H9 (cell line): ENCODE measurements around the gene R3HDM2. TPM values are rescaled to one million over a fixed set of nuclear protein-coding genes. Genes with fewer than 3 reads are reported as not detected.

Experiments
- DNase-seq: peaks from one replicate; pipeline ENCODE4 v3.0.0-alpha.2; 2017
- H2AFZ ChIP-seq: one replicate; pipeline ENCODE4 v1.6.1; 2013; ENCODE audit warnings: mild to moderate bottlenecking, low read length, control low read depth, moderate library complexity
- H2AK5ac ChIP-seq: 2 replicates; pipeline ENCODE4 v1.6.1; 2013; ENCODE audit warnings: low read length, control low read depth, mixed read lengths; ENCODE audit not compliant: insufficient read length
- H2BK120ac ChIP-seq: one replicate; pipeline ENCODE4 v1.6.1; 2013; ENCODE audit warnings: low read depth, mild to moderate bottlenecking, low read length, control low read depth, inconsistent platforms; ENCODE audit not compliant: poor library complexity, severe bottlenecking
- H2BK12ac ChIP-seq: 2 replicates; pipeline ENCODE4 v1.6.1; 2013; ENCODE audit warnings: low read length, control low read depth, mixed read lengths, low read depth; ENCODE audit not compliant: insufficient read length
- H2BK15ac ChIP-seq: 2 replicates; pipeline ENCODE4 v1.6.1; 2013; ENCODE audit warnings: low read depth, low read length, control low read depth
- H2BK20ac ChIP-seq: one replicate; pipeline ENCODE4 v1.6.1; 2013; ENCODE audit warnings: low read depth, mild to moderate bottlenecking, low read length, control low read depth, inconsistent platforms; ENCODE audit not compliant: poor library complexity, severe bottlenecking
- H2BK5ac ChIP-seq: 2 replicates; pipeline ENCODE4 v1.6.1; 2013; ENCODE audit warnings: low read length, control low read depth, mixed read lengths; ENCODE audit not compliant: insufficient read length
- H3K14ac ChIP-seq: 2 replicates; pipeline ENCODE4 v1.6.1; 2013; ENCODE audit warnings: low read length, control low read depth; ENCODE audit not compliant: insufficient read depth
- H3K18ac ChIP-seq: 2 replicates; pipeline ENCODE4 v1.6.1; 2013; ENCODE audit warnings: low read depth, mild to moderate bottlenecking, mixed read lengths, low read length, control low read depth; ENCODE audit not compliant: insufficient read length
- H3K23ac ChIP-seq: 2 replicates; pipeline ENCODE4 v1.6.1; 2013; ENCODE audit warnings: low read length, control low read depth, mixed read lengths, low read depth; ENCODE audit not compliant: insufficient read length
- H3K23me2 ChIP-seq: 2 replicates; pipeline ENCODE4 v1.6.1; 2013; ENCODE audit warnings: low read depth, mild to moderate bottlenecking, mixed read lengths, low read length, control low read depth; ENCODE audit not compliant: insufficient read length, poor library complexity, severe bottlenecking
- H3K27ac ChIP-seq: 2 replicates; pipeline ENCODE4 v1.5.1; 2013; ENCODE audit warnings: low read length, control low read depth, mixed read lengths, low read depth; ENCODE audit not compliant: insufficient read length
- H3K27me3 ChIP-seq: 2 replicates; pipeline ENCODE4 v1.6.1; 2013; ENCODE audit warnings: low read length, control low read depth, inconsistent platforms; ENCODE audit not compliant: insufficient read depth
- H3K4ac ChIP-seq: 2 replicates; pipeline ENCODE4 v1.6.1; 2013; ENCODE audit warnings: low read depth, mild to moderate bottlenecking, control low read depth, inconsistent platforms, low read length, moderate library complexity
- H3K4me1 ChIP-seq: 2 replicates; pipeline ENCODE4 v1.6.1; 2013; ENCODE audit warnings: low read length, control low read depth, inconsistent platforms; ENCODE audit not compliant: insufficient read depth
- H3K4me2 ChIP-seq: 2 replicates; pipeline ENCODE4 v1.6.1; 2013; ENCODE audit warnings: low read length, control low read depth, mixed read lengths; ENCODE audit not compliant: insufficient read length, insufficient read depth
- H3K56ac ChIP-seq: 2 replicates; pipeline ENCODE4 v1.6.1; 2013; ENCODE audit warnings: low read depth, mild to moderate bottlenecking, mixed read lengths, low read length, control low read depth; ENCODE audit not compliant: insufficient read length
- H3K79me1 ChIP-seq: 2 replicates; pipeline ENCODE4 v1.6.1; 2013; ENCODE audit warnings: low read depth, mild to moderate bottlenecking, moderate library complexity, low read length, control low read depth, inconsistent platforms; ENCODE audit not compliant: insufficient read depth, poor library complexity, severe bottlenecking
- H3K79me2 ChIP-seq: 2 replicates; pipeline ENCODE4 v1.6.1; 2013; ENCODE audit warnings: low read length, control low read depth, inconsistent platforms; ENCODE audit not compliant: insufficient read depth
- H3K9ac ChIP-seq: 2 replicates; pipeline ENCODE4 v1.6.1; 2013; ENCODE audit warnings: low read length, control low read depth, mixed read lengths; ENCODE audit not compliant: insufficient read length; ENCODE audit errors: extremely low read depth
- H3K9me3 ChIP-seq: one replicate; pipeline ENCODE4 v1.6.1; 2013; ENCODE audit warnings: low read depth, low read length, inconsistent platforms; ENCODE audit not compliant: control insufficient read depth
- H3T11ph ChIP-seq: one replicate; pipeline ENCODE4 v1.6.1; 2013; ENCODE audit warnings: mild to moderate bottlenecking, low read length, control low read depth, inconsistent platforms
- H4K20me1 ChIP-seq: one replicate; pipeline ENCODE4 v1.6.1; 2013; ENCODE audit not compliant: control insufficient read depth, insufficient read length, insufficient read depth
- H4K5ac ChIP-seq: 2 replicates; pipeline ENCODE4 v1.6.1; 2013; ENCODE audit warnings: low read depth, mild to moderate bottlenecking, mixed read lengths, low read length, control low read depth; ENCODE audit not compliant: insufficient read length
- H4K8ac ChIP-seq: replicated peaks from 2 replicates; pipeline ENCODE4 v1.6.1; 2013; ENCODE audit warnings: low read length, control low read depth, mixed read lengths, low read depth; ENCODE audit not compliant: insufficient read length
- H4K91ac ChIP-seq: 2 replicates; pipeline ENCODE4 v1.6.1; 2013; ENCODE audit warnings: low read depth, mild to moderate bottlenecking, moderate library complexity, mixed read lengths, low read length, control low read depth; ENCODE audit not compliant: insufficient read length
- H3K27ac Mint-ChIP-seq, 3 experiments: 2 replicates in 2 of 3; 3 replicates in 1 of 3; pipeline ENCODE4 v1.8.0; 2020 to 2021; ENCODE audit warnings: mixed read lengths in 3 of 3, mild to moderate bottlenecking in 1 of 3, moderate library complexity in 1 of 3
- H3K27me3 Mint-ChIP-seq: 2 replicates; pipeline ENCODE4 v1.8.0; 2021; ENCODE audit warnings: low read depth, mild to moderate bottlenecking, moderate library complexity, mixed read lengths
- H3K36me3 Mint-ChIP-seq, 3 experiments: 2 replicates in 2 of 3; 3 replicates in 1 of 3; pipeline ENCODE4 v1.8.0; 2020 to 2021; ENCODE audit warnings: low read depth in 3 of 3, mixed read lengths in 3 of 3; ENCODE audit not compliant: insufficient read depth in 1 of 3
- H3K4me1 Mint-ChIP-seq, 2 experiments: 2 replicates each; pipeline ENCODE4 v1.8.0; 2020; ENCODE audit warnings: mixed read lengths in 2 of 2
- H3K4me3 Mint-ChIP-seq, 2 experiments: 2 replicates in 1 of 2; 3 replicates in 1 of 2; pipeline ENCODE4 v1.8.0; 2020 to 2021; ENCODE audit warnings: mild to moderate bottlenecking in 2 of 2, mixed read lengths in 2 of 2, moderate library complexity in 1 of 2
- H3K9me3 Mint-ChIP-seq, 2 experiments: 2 replicates in 1 of 2; 3 replicates in 1 of 2; pipeline ENCODE4 v1.8.0; 2020; ENCODE audit warnings: mild to moderate bottlenecking in 2 of 2, mixed read lengths in 2 of 2, moderate library complexity in 1 of 2
- CTCF ChIP-seq: fragments of 200-600 bp; sonication (generic); conservative IDR thresholded peaks from 3 replicates; pipeline ENCODE4 v1.8.0; 2021; ENCODE audit warnings: antibody characterized with exemption, mild to moderate bottlenecking
- WGBS: extraction: QIAGEN DNeasy Blood & Tissue Kit; methylation state at CpG from one replicate; pipeline ENCODE4 v1.1.7; 2013; ENCODE audit warnings: missing lambda C conversion rate, low lambda C conversion rate, mixed read lengths; ENCODE audit not compliant: insufficient read length; ENCODE audit errors: extremely low coverage; 5-methylcytosine and 5-hydroxymethylcytosine counted together
- total RNA-seq: library from RNA; stranded (reverse); gene quantifications from 2 replicates; pipeline ENCODE4 v1.2.1, GENCODE V29; 2021

The R3HDM2 gene
- total RNA-seq, 1 experiment from 2014 or later = 43.9 TPM

GRCh38 chr12:57470286-57470969 lies 39.6 kb upstream of the R3HDM2 start:
- H2BK12ac ChIP-seq = no peak overlapping the region
- DNase-seq = no peak
- H3K4ac ChIP-seq = no peak overlapping the region
- no peak for TF ChIP-seq CTCF
- H4K8ac ChIP-seq = no peak overlapping the region
- no peak overlapping the region for H3K56ac ChIP-seq
- H3K79me1 ChIP-seq = no peaks in the 10 kb centered on the region
- no peak overlapping the region for H2AK5ac ChIP-seq
- Mint-ChIP-seq H3K36me3 (peaks cover 0 to 22% (median 11%) of the 10 kb centered on the region in 3 experiments; a peak in 6 of 7 replicates), H3K4me3 (no peak overlapping the region), H3K27me3 (peaks cover 56% of the 10 kb centered on the region), H3K27ac (no peak overlapping the region), H3K9me3 (no peaks in the 10 kb centered on the region), H3K4me1 (peaks cover 0 to 4% of the 10 kb centered on the region in 2 experiments)
- no peaks in the 10 kb centered on the region for H3K9me3 ChIP-seq
- no peak overlapping the region for H2BK15ac ChIP-seq
- no peak overlapping the region for H4K5ac ChIP-seq
- no peaks in the 10 kb centered on the region for H3K4me1 ChIP-seq
- no peak overlapping the region for H2AFZ ChIP-seq
- peaks cover 22% of the 10 kb centered on the region for H3K27me3 ChIP-seq
- H4K91ac ChIP-seq = no peak overlapping the region
- H3K4me2 ChIP-seq = no peak overlapping the region
- H3K14ac ChIP-seq = no peak overlapping the region
- no peak overlapping the region for H2BK120ac ChIP-seq
- no peak overlapping the region for H3T11ph ChIP-seq
- H3K23ac ChIP-seq = no peak overlapping the region
- no peak overlapping the region for H3K9ac ChIP-seq
- no peak overlapping the region for H3K18ac ChIP-seq
- H3K79me2 ChIP-seq = no peaks in the 10 kb centered on the region
- no peak overlapping the region for H2BK20ac ChIP-seq
- WGBS = no CpG with 5 or more reads among the region's 14 CpGs
- no peaks in the 10 kb centered on the region for H4K20me1 ChIP-seq
- H2BK5ac ChIP-seq = no peak overlapping the region
- peaks cover 4% of the 10 kb centered on the region for H3K23me2 ChIP-seq
- no peak overlapping the region for H3K27ac ChIP-seq
